Pons (tissue), 1 donor: ENCODE data around the gene IQSEC3.
A peak's percentile ranks its signal among the peaks of the same experiment; 100 is the strongest.

ENCODE experiments used
- DNase-seq: peaks from one replicate; pipeline ENCODE4 v3.0.0-alpha.2; 2016; ENCODE audit warnings: low spot score

IQSEC3 gene

DNA sequence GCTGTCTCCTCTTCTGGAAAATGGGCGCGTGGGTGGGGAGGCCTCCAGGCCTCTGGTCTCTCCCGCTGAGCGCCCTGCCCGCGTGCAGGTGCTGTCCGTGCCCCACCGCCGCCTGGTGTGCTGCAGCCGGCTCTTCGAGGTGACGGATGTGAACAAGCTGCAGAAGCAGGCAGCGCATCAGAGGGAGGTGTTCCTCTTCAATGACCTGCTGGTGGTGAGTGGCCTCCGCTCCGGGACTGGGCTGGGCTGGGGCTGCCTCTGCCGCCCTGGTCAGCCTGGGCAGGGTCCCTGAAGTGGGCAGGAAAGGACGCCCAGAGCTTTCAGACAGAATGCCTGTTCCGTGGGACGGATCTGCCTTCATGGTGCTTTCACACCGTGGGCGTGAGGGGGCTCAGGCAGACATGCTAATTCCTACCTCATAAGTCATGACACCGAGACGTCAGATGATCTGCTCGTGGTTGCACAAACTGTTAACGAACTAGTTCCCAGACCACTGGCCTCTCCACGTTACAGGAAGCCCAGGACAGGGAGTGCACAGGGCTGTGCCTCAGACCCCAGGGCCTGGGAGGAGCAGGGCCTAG is 96.9 kb downstream of the IQSEC3 start:
- DNase-seq: no peak

DNA sequence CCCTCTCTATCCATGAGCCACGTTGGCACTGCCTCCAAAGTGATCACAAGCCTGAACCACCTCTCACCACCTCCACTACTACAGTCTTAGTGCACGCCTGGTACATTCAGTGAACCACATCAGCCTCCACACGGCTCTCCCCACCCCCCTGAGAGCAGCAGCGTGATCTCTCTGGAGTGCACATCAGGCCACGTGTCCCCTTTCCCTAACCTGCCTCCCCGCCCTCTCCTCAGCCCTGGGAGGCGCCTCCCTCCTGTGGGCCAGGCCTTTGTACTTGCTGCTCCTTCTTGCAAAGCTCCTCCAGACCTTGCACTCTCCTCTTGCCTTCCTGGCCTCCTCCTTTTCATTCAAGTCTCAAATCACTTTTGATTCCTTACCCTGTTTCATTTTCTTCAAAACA is 97.6 kb downstream of the IQSEC3 start:
- DNase-seq: no peak

DNA sequence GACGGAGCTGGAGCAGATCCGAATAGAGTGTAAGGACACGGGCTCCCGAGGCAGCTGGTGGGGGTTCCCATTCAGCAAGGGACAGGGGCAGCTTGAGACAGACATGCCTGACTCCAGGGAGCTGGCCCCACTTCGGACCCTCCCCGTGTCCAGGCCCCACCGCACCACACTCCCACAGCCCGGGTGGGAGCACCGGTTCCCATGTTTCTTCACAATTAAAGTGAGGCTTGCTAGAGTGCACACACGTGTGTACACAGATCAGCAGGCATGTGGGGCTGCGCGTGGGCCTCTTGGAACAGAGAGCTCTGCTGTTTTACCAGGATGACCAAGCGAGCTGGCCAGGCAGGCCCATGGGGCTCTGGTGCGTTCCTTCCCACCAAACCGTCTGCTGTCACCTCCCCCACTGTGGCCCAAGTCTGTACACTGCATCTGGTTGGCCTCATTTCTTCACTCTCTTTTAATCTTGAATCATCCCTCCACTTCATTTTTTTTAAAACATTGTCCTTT is 99.3 kb downstream of the IQSEC3 start:
- DNase-seq: no peak

DNA sequence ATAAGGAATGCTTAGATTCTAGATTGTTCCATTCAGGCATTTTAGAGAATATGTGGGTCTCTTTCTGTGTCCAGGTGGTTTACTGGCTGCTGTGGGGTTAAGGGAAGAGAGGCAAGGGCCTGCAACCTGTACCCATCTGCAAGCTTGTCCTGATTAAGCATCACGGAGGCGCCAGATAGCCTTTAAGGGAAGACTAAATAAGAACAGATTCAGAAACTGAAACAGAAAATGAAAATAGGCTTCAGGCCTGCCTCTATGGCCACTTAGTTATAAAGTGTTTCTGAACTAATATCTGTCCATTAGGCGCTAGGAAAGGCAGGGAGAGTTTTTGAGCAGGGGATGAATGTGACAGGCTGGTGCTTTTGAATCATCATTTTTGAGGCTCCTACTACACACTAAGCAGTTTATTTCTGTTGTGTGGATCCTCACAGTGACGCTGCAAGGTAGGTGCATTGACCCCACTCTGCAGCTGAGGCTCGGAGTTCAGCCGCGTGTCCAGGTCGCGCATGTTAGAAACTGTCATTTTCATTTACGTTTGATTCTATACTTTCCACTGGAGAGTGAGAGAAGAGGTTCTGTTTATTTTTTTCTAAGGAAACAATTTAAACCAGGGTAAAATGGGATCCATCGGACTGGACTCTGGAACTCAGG is 100.0 kb downstream of the IQSEC3 start:
- no peak for DNase-seq

DNA sequence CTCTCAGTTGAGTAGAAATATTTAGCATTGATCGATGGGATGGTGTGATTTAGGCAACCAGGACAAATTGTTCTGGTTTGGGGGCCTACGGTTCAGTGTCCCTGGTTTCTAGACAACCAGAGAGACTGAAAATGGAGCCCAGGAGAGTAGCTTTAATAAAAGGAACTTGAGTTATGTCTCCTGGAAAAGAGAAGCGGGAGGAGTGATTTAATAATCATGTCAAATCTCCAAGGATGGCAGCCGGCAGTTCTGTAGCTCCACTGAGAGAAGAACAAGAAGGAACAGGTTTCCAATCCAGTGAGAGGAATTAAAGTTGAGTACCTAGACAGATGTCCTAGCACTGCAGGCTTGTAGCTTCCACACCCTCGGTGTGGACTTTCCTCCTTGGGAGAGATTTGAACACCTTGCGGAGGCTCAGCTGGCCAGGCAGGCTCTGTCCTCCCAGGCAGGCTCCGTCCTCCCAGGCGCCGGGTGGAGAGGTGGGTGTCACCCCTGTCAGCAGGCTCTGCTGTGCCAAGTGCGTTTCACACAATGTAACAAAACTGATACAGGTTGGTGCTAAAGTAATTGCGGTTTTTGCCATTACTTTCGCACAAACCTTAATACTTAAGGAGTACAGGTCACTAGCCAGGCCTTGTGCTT is 101.5 kb downstream of the IQSEC3 start:
- DNase-seq: no peak

DNA sequence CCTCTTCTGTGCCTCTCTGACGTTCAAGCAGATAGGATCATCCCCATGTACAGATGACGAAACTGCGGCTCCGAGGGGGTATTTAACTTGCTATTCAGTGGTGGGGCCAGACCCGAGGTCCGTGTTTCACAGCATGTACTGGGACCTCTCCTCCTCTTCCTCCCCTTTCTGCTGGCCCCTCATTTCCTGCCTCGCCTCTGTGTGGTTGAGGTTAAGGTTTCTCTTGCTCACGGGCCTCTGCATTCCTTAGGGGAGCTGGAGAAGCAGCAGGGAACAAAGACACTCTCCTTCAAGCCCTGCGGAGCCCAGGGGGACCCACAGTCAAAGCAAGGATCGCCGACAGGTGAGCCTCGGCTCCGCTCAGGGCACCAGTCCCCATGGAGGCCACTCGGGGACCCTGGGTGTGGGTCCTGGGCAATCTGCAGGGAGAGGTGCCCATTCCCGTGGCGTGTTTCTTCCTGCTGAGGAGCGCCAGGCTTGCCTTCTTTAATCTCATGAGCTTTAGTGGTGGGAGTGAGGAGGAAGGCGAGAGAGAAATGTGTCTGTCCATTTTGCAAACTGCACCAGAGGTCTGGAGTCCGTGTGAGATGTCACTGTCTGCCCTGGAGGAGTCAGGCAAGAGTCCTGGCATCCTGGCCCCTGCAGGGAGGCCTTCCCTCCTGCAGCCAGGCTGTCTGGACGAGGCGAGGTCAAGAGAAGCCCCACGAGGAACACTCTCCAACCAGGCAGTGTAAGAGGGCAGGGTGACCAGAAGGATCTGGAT is 102.4 kb downstream of the IQSEC3 start:
- no peak for DNase-seq

DNA sequence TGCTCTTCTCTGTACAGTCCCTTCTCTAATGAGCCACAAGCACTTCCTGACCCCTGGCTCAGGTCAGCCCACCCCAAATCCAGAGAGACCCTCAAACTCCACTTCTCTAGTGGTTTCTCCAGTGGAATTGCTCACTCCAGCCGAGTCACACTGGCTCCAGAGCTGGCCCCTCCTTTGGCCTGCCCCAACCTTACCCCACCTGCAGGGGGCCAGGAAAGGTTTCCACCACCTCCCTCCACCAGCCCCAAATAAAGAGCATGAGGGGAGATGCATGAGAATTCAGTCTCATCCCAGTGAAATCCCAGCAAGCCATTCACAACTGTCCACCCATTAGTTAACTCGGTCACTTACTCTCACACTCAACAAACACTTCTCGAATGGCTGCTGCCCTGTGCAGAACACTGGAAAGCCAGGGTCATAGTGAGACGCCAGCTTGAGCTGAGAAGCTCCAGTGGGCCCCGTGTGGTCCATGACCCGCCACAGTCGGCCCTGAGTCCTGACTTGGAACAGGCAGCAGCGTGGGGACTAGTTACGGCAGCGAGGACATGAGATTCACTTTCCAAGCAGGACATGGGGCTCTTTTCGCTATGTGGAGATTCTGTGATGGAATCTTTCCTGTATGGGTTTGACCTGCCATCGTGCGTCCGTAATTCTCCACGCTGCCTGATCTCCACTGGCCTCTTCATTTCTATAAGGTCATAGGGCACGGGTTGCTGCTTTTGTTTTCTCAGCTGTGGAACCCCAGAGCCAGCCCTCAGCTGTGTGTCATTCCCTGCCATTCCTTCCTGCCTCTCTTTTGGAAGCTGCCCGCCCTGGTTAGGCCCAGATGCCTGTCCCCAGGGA is 103.2 kb downstream of the IQSEC3 start:
- DNase-seq: no peak

DNA sequence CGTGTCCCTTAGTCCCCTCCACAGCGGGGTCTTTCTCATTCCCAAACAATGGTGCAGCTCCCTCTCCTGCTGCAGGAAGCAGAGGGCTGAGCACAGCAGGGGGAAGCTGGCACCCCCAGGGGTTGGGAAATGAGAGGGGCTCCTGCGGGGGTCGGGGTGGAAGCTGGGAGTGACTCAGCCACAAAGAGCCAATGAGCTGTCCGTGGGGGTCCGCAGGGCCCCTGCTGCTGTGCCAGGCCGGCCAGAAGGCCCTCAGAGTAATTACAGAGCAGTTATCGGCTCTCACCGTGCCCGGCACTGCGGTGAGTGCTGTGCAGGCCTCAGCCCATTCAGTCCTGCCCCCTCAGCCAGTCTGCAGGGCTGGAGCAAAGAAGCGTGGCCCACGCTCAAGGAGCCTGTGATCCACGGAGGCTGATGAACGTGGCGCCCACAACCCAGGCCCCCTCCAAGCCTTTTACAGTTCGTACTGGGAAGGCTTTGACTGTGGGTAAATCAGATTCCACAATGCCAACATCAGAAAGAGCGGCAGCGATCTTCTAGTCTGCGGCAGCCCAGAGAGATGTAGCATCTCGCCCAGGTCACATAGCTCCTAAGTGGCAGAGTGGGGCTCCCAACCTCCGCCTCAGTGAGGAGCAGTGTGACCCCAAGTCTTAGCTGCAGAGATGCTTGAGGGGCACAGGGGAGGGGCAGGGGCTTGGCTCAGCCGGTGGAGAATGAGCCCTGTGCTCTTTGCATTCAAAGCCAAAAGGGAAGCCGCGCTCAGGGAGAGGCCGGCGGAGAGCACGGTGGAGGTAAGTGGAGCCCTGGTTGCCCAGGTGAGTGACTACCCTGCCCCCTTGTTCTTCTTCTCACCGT is 104.0 kb downstream of the IQSEC3 start:
- DNase-seq: no peak

DNA sequence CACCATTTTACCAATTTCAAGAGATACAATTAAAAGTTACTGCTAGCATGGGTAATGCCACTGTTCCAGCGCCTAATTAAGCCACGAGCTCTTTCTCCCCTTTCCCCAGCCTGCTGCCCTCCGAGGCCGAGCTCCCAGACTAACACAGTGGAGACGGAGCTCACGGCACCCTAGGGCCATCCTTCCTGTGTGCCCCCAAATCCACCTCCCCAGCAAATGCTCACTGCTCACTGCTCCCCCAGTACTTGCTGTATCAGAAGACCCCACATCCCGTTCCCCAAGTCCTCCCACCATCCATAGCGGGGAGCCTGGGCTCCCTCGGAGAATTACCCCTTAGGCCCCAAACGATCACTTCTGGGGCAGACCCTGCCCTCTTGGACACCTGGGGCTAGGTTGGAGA is 104.7 kb downstream of the IQSEC3 start:
- DNase-seq: no peak

DNA sequence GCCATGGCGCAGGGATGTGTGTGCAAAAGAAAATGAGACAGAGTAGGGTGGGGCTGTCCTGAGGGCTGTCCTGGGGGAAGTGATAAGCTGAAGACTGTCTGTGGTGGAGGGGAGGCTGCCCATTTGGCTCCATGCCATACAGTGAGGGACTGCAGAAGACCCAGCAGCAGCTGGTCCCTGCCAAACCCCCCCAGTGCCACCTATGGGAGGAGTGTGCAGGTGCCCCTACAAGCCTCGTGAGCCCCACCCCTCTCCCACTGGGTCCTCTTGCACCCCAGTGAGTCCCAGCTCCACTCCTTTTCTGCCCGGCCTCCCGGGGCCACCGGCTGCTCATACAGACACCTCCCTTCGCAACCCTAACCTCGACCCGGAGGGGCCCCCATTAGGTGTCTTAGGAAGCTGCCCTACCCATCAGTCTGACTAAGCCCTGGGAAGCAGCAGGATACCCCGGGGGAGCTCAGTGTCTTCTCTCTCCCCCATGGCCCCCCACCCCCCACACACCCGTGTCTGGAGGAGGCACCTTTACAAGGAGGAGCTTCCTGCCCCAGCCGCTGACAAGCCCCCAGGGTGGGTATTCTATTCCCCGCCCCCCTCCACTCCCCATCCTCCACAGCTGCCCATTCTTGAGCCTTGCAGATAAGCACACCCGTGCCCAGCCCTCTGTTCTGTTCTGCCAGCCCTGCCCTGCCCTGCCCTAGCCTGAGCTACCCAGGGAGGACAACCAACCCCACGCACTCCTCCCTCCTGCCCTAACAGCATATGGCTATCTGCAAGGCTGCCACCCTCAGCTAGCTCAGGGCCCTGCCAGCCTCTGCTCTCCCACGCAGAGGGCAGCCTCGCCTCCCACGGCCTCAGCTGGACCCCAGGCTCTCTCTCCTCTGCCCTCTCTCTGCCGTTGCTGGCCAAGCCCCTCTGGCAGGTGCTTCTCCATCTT is 105.4 kb downstream of the IQSEC3 start:
- no peak for DNase-seq

DNA sequence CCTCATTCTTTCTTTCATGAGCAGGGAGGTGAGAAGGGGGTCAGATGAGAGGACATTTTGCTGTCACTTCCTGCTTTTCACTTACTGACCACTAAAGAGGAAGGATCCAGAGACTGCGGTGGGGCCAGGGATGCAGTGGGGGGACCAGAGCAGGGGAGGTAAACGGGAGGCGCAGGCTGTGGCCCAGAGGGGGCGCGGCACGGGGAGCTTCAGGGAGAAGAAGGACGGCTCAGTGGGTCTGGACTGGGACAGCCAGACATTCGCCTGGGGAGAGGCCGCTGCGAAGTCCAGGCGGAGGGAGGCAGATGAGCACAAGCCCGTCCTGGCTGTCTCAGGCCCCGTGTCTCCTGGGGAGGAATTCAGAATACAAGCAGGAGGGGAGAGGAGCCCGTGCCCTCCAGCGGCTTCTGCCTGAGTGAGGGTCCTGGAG is 106.2 kb downstream of the IQSEC3 start:
- no peak for DNase-seq

DNA sequence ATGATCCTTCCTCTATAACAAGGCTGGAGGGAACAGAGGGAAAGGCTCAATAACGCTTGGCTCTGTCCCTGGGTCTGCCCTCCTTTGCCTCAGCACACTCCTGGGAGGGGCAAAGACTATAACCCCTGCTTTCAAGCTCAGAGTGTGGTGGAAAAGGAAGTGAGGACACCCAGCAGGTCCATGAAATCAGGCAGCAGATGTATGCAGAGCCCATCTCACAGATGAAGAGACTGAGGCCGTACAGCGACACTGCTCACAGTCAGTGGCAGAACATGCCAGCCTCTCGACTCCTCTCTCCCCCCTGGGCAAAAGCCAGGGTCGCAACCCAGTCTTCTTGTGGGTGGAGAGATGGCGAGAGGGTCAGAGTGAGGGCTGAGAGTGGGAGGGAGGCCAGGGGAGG is 107.6 kb downstream of the IQSEC3 start:
- DNase-seq: no peak

DNA sequence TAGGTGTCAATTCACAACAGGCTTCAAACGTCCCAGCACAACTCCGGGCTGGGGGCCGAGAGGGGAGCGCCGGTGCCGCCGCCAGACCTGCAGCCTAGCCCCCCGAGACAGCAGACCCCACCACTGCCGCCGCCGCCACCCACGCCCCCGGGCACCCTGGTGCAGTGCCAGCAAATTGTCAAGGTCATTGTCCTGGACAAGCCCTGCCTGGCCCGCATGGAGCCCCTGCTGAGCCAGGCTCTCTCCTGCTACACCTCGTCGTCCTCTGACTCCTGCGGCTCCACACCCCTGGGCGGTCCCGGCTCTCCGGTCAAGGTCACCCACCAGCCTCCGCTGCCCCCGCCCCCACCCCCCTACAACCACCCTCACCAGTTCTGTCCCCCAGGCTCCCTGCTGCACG is 108.0 kb downstream of the IQSEC3 start:
- DNase-seq: no peak

DNA sequence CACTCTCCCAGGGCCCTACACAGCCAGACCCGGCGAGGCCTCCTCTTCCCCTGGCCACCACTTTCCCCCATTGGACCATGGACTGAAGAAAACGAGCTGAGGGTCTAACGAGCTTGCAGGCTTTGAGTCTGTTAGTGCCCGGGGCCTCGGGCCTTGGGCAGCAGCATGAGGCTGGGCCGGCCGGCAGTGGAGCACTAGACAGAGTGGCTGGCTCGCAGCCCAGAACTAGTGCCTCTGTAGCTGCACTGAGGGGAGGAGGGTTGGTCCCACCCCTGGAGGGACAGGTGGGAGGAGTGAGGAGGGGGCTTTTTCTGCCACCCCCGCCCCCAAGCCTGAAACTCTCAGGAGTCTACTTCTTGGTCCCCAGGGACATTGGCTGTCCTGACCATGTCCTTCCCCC is 108.7 kb downstream of the IQSEC3 start:
- DNase-seq: no peak

DNA sequence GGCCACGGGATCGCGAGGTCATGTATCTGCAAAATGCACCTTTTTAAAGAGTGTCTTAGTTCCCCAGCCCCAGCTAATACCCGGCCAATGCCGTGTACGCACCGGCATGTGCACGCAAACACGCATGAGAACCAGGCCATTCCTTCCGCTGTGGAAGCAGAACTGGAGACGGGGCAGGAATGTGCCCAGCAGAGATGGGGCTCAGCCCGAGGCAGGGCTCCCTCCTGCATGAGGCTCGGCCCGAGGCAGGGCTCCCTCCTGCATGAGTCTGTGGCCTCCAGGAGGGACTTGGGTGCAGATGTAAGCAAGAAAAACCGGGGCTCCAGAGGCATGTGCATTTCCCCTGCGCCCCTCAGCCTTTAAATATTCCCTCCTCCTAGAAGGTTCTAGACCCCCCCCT is 109.2 kb downstream of the IQSEC3 start:
- no peak for DNase-seq

DNA sequence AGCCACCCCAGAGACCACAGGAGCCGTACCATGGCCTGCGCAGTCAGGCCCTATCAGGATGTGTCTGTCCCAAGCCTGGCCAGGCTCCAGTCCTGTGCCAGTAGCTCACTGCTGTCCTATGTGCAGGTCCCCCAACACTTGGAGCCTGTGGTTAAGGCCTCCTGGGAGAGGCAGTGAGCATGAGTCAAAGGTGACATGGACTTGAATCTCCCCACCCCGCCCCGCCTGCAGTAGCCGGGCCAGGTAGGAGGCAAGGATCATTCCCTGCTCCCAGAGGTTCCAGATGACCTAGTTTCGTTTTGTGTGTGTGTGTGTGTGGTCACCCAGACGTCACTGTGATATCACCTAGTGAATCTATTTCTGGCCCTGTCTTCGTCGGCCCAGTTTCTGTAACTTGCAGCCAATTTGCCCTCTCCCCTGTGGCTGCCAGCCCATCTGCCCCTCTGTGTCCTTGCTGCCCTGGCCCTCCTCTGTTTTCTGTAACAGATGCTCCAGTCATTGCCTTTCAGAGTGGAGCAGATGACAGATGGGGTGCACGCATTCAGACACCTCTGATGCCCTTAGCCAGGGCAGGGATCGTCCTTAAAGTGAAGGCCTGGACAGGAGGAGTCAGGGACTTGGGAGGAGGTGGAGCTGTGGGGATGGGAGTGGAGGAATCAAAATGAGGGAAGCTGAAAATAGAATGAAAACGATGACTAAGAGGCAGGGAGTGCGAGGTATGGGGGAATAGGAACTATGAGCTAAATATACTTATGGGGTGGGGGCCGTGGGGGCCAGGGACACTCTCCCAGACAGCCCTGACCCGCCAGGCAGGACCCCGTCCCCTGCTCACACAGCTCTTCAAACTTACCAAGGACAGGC is 110.0 kb downstream of the IQSEC3 start:
- DNase-seq: peak; percentile 47

DNA sequence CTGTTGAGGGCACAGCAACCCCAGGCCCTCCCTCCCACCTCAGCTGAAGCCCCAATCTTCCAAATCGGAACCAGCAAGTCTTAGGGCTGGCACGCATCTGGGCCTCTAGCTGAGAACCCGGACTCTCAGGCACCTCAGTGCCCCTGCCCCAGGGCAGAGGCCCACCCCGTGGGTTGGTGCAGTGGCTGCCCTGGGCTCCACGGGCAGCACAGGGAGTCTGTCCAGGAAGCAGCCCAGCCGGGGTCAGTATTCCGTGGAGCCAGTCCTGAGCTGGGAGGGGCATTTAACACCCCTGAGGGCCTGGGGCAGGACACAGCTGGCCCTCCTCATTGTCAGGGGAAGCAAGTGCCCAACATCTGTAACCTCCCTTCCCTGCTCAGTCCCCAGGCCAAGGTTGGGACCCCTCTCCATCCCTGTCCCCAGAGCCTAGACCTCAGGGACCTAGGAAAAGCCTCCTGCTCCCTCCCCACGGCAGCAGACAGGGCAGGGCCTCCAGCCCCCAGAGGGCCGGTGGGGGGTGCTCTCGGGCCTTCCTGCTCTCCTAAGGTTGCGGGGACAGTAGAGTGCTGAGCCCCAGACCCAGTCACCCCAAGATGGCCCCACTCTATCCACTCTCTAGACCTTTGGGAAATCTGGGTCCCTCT is 110.9 kb downstream of the IQSEC3 start:
- no peak for DNase-seq
